GM12801 (cell line): ENCODE data around the gene MAMSTR.

Experiments used
- TF ChIP-seq, protein P1 (sequence below): IDR thresholded peaks from one replicate; pipeline ENCODE4 v1.5.1; 2011; ENCODE audit warnings: control low read depth; ENCODE audit not compliant: insufficient read length; ENCODE audit errors: extremely low read depth

MAMSTR gene

GRCh38 chr19:48718711-48719231 lies 754 bp downstream of the MAMSTR start:
- TF ChIP-seq, protein P1, sequence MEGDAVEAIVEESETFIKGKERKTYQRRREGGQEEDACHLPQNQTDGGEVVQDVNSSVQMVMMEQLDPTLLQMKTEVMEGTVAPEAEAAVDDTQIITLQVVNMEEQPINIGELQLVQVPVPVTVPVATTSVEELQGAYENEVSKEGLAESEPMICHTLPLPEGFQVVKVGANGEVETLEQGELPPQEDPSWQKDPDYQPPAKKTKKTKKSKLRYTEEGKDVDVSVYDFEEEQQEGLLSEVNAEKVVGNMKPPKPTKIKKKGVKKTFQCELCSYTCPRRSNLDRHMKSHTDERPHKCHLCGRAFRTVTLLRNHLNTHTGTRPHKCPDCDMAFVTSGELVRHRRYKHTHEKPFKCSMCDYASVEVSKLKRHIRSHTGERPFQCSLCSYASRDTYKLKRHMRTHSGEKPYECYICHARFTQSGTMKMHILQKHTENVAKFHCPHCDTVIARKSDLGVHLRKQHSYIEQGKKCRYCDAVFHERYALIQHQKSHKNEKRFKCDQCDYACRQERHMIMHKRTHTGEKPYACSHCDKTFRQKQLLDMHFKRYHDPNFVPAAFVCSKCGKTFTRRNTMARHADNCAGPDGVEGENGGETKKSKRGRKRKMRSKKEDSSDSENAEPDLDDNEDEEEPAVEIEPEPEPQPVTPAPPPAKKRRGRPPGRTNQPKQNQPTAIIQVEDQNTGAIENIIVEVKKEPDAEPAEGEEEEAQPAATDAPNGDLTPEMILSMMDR, result no peak

GRCh38 chr19:48716562-48717291 lies 2.8 kb downstream of the MAMSTR start:
- TF ChIP-seq, protein P1, result no peak

GRCh38 chr19:48715681-48716171 lies 3.8 kb downstream of the MAMSTR start:
- TF ChIP-seq, protein P1, result no peak

DNA sequence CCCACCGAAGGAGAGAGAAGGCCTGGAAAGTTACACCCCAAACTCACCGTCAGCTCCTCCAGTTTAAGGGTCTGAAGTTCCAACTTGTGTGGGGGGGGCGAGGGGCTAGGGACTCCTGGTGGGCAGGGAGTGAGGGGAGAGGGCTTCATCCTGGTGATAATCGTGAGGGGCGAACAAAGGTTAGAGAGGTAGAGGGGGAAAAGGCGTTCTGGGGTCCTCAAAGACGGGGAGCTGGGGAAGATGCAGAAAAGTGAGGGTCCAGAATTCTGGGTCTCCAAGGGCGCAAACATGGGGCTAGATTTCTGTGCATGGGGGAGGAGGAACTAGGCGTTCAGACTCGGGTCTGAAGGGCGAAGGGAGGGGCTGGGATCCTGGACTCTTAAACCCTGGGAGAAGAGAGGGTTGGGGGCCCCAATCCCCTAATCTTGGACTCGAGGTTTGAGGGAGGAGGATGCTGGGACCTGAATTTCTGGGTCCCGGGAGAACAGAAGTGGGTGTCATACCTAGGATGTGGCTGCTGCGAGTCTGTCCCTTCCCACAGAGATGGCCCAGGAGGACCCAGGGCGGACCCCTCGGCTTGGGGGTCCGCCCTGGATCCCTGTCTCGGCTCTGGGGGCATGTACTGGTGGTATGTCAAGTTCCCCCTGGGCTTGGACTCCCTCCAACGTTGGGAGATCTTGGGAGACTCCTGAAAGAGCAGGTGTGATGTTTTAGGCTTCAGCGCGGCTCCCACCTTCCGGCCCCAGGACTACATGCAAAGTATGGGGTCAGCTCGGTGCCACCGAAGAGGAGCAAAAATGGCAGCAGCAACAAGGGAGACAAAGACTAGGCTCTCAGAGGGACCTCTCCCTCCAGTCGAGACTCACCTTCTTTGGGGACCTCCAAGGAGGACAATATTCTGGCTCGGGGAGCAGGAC lies 4.5 kb downstream of the MAMSTR start:
- TF ChIP-seq, protein P1, result no peak

GRCh38 chr19:48713864-48714755 lies 5.4 kb downstream of the MAMSTR start:
- TF ChIP-seq, protein P1, result no peak

DNA sequence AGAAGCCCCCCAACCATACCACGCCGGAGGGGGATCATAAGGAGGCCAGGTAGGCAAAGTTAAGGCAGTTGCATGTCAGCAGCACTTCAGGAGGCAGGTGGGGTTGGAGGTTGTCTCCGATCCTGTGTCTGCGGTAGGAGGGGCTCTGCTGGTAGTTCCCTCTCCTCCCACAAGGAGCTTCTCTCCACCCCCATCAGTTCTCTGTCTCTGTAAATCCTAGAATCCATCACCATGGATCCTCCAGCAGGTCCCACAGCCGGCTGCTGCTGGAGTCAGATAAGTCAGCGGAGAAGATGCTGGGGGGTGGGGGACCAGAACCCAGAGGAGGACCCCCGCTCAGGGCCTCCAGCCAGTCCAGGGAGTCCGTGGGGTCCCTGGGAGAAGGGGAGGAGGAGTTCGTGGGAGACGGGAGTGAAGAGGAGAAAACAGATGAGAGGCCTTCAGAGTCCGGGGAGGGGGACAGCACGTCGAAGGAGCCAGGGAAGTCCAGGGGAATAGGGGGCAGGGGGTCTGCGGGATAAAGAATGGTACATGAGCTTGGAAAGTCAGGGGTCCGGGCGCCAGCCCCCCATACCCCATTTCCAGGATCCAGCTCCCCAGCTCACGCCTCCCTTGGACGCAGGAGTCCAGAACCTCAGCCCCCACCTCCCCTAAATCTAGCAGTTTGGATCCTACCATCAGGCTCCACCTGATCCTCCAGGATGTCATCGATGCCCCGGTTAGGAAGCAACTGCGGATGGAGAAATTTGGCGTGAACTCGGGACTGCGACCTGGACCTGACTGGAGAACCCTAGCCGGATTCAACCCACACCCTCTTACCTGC lies 6.3 kb downstream of the MAMSTR start:
- TF ChIP-seq, protein P1, result no peak
